ENCODE measurements around the gene PHLDB3. TPM values are rescaled to one million over a fixed set of nuclear protein-coding genes. Genes with fewer than 3 reads are reported as not detected.

The PHLDB3 gene
- polyA plus RNA-seq, 1 experiment: 5.3 TPM

GRCh38 chr19:43489310-43489709 is 15.2 kb downstream of the PHLDB3 start:
- ChIA-PET POLR2A (no interaction called here), CTCF (no interaction called here)
- no peaks in the 10 kb centered on the region for H3K27me3 ChIP-seq (ENCODE audit: control insufficient read depth, insufficient read depth, low read length)
- no peak for TF ChIP-seq CTCF (IDR thresholded peaks at IDR 0.05; ENCODE audit: insufficient read depth, low read depth, low read length)
- H3K36me3 ChIP-seq (ENCODE audit: control insufficient read depth, insufficient read depth, low read length): peaks cover 7% of the 10 kb centered on the region
- no peak for DNase-seq (ENCODE audit: low read depth)
- no peak overlapping the region for H3K4me3 ChIP-seq (ENCODE audit: low read depth, low read length)

- Histone ChIP-seq H3K36me3 (ENCODE audit: control insufficient read depth, insufficient read depth, low read length) (peaks cover 6% of the 10 kb centered on the region), H3K4me3 (ENCODE audit: low read depth, low read length) (no peak overlapping the region), H3K27me3 (ENCODE audit: control insufficient read depth, insufficient read depth, low read length) (no peaks in the 10 kb centered on the region)
- no peak for TF ChIP-seq CTCF (IDR thresholded peaks at IDR 0.05; ENCODE audit: insufficient read depth, low read depth, low read length)
- POLR2A ChIA-PET: no interaction called here
- CTCF ChIA-PET: interaction anchor here (1.0 kb wide), 1 partner anchor 9 kb away, joined by 3 read pairs; no protein-coding TSS in a partner anchor
- no peak for DNase-seq (ENCODE audit: low read depth)
Observed at GRCh38 chr19:43488179-43488578, 16.4 kb downstream of the PHLDB3 start.

GRCh38 chr19:43486412-43486811 is 18.1 kb downstream of the PHLDB3 start:
- POLR2A ChIA-PET: no interaction called here
- CTCF ChIA-PET: no interaction called here
- H3K36me3 ChIP-seq (ENCODE audit: control insufficient read depth, insufficient read depth, low read length): peaks cover 6% of the 10 kb centered on the region
- no peak for TF ChIP-seq CTCF (IDR thresholded peaks at IDR 0.05; ENCODE audit: insufficient read depth, low read depth, low read length)
- H3K4me3 ChIP-seq (ENCODE audit: low read depth, low read length): no peak overlapping the region
- DNase-seq (ENCODE audit: low read depth): no peak
- no peaks in the 10 kb centered on the region for H3K27me3 ChIP-seq (ENCODE audit: control insufficient read depth, insufficient read depth, low read length)

GRCh38 chr19:43485951-43486350 is 18.6 kb downstream of the PHLDB3 start:
- POLR2A ChIA-PET: no interaction called here
- no peaks in the 10 kb centered on the region for H3K27me3 ChIP-seq (ENCODE audit: control insufficient read depth, insufficient read depth, low read length)
- no peak for DNase-seq (ENCODE audit: low read depth)
- no peak overlapping the region for H3K4me3 ChIP-seq (ENCODE audit: low read depth, low read length)
- CTCF ChIA-PET: no interaction called here
- peaks cover 6% of the 10 kb centered on the region for H3K36me3 ChIP-seq (ENCODE audit: control insufficient read depth, insufficient read depth, low read length)
- TF ChIP-seq CTCF (IDR thresholded peaks at IDR 0.05; ENCODE audit: insufficient read depth, low read depth, low read length): no peak

- no peak for TF ChIP-seq CTCF (IDR thresholded peaks at IDR 0.05; ENCODE audit: insufficient read depth, low read depth, low read length)
- H3K4me3 ChIP-seq (ENCODE audit: low read depth, low read length): no peak overlapping the region
- H3K36me3 ChIP-seq (ENCODE audit: control insufficient read depth, insufficient read depth, low read length): peaks cover 3% of the 10 kb centered on the region; the same call in 1 of the 2 replicates
- ChIA-PET CTCF (interaction anchor here (1.1 to 2.4 kb wide), 2 partner anchors 36 kb away, joined by 3 to 6 read pairs; no protein-coding TSS in a partner anchor), POLR2A (no interaction called here)
- no peaks in the 10 kb centered on the region for H3K27me3 ChIP-seq (ENCODE audit: control insufficient read depth, insufficient read depth, low read length)
- no peak for DNase-seq (ENCODE audit: low read depth)
Observed at GRCh38 chr19:43483281-43483680, 21.3 kb downstream of the PHLDB3 start.
